ENCODE measurements around the gene SLC5A7. TPM values are rescaled to one million over a fixed set of nuclear protein-coding genes. Genes with fewer than 3 reads are reported as not detected.

SLC5A7 gene
- total RNA-seq, 1 donor from 2014 or later: 1.7 TPM

- Histone ChIP-seq H3K4me3 (no peak overlapping the region), H3K27ac (no peak overlapping the region), H3K9me3 (no peaks in the 10 kb centered on the region), H3K27me3 (no peaks in the 10 kb centered on the region), H3K36me3 (no peaks in the 10 kb centered on the region), H3K4me1 (no peaks in the 10 kb centered on the region)
- no peak for DNase-seq (ENCODE audit: extremely low spot score in 2 of 2)
- TF ChIP-seq CTCF (IDR thresholded peaks at IDR 0.05) (no peak), POLR2AphosphoS5 (IDR thresholded peaks at IDR 0.05; ENCODE audit: insufficient read depth in 1 of 2, low read depth in 1 of 2) (no peak), POLR2A (IDR thresholded peaks at IDR 0.05) (no peak)
- intact Hi-C loops (cut with DNase I): no loop called here
Measured at GRCh38 chr2:108061439-108062042, 75.2 kb downstream of the SLC5A7 start.

Other genes starting within 250 kb of the SLC5A7 start
- gene RGPD4, start 159.6 kb upstream of the SLC5A7 start, total RNA-seq: not detected